Measurements from ENCODE around the gene MARCKSL1.
"Not testable (repeated sequence)": the region's sequence is repeated elsewhere in the genome, so short reads cannot be mapped to it uniquely, and the experiment has no call there.

The MARCKSL1 gene, protein sequence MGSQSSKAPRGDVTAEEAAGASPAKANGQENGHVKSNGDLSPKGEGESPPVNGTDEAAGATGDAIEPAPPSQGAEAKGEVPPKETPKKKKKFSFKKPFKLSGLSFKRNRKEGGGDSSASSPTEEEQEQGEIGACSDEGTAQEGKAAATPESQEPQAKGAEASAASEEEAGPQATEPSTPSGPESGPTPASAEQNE

DNA sequence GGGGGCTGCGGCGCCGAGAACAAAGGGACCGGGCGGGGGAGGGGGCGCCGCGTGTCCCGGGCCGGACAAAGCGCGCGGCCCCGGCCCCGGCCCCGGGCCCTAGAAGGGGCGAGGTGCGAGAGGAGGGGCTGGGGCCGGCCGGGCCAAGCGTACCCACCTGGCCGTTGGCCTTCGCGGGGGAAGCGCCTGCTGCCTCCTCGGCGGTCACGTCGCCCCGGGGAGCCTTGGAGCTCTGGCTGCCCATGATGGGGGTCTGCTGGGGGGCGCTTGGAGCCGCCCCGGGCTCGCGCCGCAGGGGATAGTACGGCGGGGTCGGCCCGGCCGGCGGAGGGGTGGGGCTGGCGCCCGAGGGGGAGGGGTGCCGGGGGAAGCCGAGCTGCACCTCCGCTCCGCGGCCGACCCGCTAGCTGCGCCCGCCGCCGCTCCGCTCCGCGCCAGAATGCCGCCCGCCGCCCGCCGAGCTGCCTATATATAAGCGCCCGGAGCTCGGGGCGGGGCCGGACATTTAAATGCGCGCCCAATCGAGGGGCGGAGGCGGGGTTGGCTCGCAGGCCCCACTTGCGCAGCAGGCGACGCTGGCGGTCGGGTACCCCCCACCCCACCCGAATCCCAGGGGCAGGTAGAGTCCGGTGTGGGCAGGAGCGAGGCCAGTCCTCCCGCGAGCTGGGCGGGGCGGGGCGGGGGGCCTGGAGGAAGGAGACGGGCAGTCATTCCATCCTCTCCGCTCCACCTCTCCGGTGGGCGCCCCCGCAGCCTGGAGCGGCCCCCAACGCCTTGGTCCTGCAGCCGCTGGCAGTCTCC lies at the start of gene MARCKSL1:
MARCKSL1 (minus strand) TSS at position 444 of the 801 bp plus-strand sequence; CDS start at position 244, 200 bp downstream.
- DNase-seq = peak; percentile 64

- DNase-seq = no peak
Measured at GRCh38 chr1:32380057-32380456, 44.0 kb upstream of the MARCKSL1 start.

DNA sequence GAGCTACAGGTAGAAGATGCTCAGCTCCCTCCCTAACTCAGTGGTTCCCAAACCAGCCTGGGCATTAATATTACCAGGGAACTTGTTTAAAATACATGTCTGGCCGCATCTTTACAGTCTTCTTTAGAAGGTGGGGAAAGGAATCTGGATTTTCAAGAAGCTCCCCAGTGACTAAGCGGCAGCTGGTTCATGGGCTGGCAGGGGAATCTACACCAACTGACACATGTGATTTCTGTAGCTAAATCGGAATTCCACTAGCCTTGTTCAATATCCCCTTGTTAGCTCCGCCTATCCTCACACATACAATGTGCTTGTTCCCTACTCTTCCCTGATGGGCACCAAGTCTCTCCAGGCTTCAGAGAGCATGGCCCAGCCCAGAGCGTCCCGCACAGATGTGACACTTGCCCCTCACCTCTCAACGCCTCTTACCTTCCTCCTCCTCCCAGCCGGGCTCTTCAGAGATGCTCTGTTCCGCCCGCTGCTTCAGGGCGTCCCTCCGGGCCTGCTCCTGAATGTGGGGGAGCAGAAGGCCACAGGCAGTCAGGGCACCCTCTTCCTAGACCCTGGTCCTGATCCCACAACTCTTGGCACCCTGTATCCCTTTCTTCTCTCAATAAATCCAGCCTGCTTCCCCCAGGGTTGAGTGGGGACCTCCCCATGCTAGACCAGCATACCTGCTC lies 41.6 kb upstream of the MARCKSL1 start:
- DNase-seq = no peak

DNA sequence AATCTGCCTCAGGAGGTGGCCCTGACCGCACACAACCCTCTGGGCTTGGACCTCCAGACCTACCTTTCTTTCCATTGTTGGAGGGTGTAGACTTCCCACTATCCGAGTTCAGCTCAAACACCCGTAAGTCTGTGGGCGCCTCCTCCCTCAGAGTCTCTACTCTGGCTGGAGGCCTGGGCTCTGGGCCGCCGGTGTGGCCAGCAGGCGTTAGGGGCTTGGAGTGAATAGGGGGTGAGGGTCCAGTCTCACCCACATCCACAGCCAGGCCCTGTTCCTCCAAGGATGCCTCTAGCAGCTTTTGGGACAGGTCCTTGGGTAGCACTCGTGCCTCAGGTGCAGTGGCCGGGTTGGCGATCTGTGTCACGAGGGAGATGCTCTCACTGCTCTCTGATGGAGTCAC lies 40.2 kb upstream of the MARCKSL1 start:
- DNase-seq = no peak

- DNase-seq = no peak
Measured at GRCh38 chr1:32373996-32374592, 38.1 kb upstream of the MARCKSL1 start.

GRCh38 chr1:32372149-32372756 lies 36.2 kb upstream of the MARCKSL1 start:
- DNase-seq = no peak

- DNase-seq = no peak
Measured at GRCh38 chr1:32367912-32368635, 32.0 kb upstream of the MARCKSL1 start.

- DNase-seq = no peak
Measured at GRCh38 chr1:32365445-32365844, 29.4 kb upstream of the MARCKSL1 start.

DNA sequence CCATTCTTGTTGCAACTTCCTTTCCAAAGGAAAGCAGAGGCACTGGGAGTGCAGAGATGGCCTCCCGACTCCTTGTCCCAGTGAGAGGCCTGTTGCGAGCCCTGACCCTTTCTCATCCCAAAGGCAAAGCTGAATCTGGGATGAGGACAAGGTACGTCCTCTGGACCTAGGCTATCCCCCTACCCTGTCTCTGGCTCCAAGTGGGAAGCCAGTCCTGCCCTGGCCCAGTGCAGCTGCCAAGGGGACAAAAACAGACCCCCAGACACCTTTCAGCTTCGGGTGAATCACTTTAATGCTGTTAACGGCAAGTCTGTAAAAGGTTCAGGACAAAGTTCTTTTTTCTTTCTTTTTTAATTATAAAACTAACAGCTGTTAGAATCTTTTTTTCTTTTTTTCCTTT lies 28.8 kb upstream of the MARCKSL1 start:
- DNase-seq = no peak

DNA sequence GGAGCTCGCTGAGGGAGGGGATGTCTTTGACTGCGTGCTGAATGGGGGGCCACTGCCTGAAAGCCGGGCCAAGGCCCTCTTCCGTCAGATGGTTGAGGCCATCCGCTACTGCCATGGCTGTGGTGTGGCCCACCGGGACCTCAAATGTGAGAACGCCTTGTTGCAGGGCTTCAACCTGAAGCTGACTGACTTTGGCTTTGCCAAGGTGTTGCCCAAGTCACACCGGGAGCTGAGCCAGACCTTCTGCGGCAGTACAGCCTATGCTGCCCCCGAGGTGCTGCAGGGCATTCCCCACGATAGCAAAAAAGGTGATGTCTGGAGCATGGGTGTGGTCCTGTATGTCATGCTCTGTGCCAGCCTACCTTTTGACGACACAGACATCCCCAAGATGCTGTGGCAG lies 27.7 kb upstream of the MARCKSL1 start:
- no peak for DNase-seq

GRCh38 chr1:32362474-32363313 lies 26.7 kb upstream of the MARCKSL1 start, which contains the start of the genes FAM229A and TSSK3:
TSS of gene FAM229A (minus strand) at chr1:32362485. CDS start at chr1:32362091, 394 bp downstream.
TSS of gene TSSK3 (plus strand) at chr1:32362539. CDS start at chr1:32362702, 163 bp downstream.
- DNase-seq = no peak

GRCh38 chr1:32361674-32362473 lies 25.8 kb upstream of the MARCKSL1 start:
- no peak for DNase-seq

DNA sequence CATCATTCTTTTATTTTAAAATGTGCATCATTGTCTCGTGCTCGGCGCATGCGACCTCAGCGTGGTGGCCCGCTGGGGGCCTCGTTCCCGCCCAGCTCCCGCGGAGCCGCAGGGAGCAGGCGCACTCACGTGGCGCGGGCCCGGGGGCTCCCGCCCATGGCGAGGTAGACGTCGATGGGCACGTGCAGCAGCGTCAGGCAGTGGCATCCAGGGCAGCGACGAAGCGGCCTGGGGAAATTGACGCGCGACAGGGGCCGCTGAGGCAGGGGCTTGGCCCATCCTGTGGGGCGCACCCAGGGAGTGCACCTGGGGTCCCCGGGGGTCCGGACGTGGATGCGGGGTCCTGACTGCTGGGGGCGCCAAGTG lies 25.3 kb upstream of the MARCKSL1 start:
- DNase-seq = no peak

DNA sequence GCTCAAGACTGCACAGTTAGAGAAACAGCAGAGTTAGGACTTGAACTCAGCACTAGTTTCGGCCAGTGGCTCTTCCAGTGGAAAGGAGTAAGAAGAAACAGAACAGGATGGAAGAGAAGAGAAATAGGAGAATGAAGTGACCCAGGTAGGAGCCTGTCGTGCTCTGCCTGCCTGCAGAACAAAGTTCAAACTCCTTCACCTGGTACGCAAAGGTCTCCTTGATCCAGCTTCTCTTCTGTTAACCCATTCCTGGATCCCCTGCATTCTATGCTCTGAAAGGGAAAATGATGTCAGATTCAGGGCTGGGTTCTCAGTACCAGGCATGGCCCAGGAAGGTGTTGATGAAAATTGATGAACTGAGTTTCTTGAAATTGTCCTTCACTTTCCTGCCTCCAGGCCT lies 22.4 kb upstream of the MARCKSL1 start:
- no peak for DNase-seq

DNA sequence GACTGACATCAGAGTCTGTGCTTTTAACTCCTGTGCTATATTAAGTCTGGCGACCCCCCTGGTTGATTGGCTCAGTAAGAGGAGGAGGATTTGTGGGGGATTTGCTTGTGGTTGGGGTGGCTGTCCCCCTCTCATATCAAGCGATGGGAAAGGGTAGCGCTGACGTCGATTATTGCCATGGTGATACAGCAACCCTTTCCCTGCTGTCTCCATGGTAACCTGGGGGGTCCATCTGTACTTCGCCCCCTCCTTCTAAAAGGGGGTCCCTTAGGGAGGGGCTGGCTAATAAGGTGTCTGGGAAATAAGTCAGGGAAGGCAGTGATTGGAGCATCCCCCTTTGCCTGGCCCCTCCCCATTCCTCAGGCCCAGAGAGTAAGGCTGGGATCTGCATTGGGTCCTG lies 21.6 kb upstream of the MARCKSL1 start:
- DNase-seq = no peak

DNA sequence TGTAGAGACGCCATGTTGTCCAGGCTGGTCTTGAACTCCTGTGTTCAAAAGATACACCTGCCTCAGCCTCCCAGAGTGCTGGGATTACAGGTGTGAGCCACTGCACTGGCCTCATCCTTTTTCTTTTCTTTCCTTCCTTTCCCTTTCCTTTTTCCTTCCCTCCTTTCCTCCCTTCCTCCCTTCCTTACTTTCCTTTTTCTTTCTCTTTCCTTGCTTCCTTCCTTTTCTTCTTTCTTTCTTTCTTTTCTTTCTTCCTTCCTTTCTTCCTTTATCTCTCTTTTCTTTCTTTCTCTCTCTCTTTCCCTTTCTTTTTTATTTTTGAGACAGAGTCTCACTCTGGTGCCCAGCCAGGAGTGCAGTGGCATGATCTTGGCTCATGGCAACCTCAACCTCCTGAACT lies 20.4 kb upstream of the MARCKSL1 start:
- DNase-seq = no peak

DNA sequence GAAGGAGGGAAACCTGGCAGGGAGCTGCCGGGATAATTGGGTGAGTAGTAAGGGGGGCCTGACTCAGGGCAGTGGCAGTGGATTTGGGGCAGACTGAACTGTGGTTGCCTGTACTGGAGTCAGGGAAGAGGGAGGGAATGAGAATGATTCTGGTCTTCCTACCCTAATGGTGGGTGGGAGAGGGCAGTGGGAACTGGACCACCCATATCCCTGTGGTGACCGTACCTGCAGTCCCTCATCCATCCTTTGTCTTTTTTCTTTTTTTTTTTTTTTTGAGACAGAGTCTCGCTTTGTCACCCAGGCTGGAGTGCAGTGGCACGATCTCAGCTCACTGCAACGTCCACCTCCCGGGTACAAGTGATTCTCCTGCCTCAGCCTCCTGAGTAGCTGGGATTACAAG lies 19.7 kb upstream of the MARCKSL1 start:
- DNase-seq = not testable (repeated sequence)

- DNase-seq = no peak
Measured at GRCh38 chr1:32353886-32354570, 18.0 kb upstream of the MARCKSL1 start.

DNA sequence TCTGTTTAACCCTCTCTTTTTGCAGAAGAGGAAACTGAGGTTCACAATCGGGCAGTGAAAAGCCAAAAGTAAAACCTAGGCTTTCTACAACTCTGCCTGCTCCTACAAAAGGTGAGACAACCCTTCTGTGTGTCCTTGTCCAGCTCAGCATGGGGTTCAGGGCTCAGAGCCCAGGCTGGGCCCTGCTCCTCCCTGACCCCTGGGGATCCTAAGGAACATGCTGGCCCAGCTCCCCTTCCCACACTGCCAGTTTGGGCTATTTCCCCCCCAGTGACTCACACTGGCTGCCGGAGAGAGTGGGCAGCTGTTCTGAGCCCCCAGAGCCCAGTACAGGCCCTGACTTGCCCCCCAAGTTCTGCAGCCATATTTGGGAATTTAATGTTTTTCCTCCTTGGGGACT lies 17.4 kb upstream of the MARCKSL1 start:
- no peak for DNase-seq

All from NCI-H446 treated with DMSO at 0.1 percent for 48 hours (cell line).